Calu3 (cell line): ENCODE measurements around the gene PGC. TPM values are rescaled to one million over a fixed set of nuclear protein-coding genes. Genes with fewer than 3 reads are reported as not detected.
A peak's percentile ranks its signal among the peaks of the same experiment; 100 is the strongest.

Source experiments
- BruUV-seq: library from RNA; stranded (reverse); fragments of 400-500 nt; replicated peaks from 2 replicates; lab custom pipeline; 2021; lab: Mats Ljungman, UMichigan
- CTCF ChIA-PET: fragments of 300-600 bp; sonication (Branson Sonifier 250); formaldehyde crosslinking; loops from one replicate; lab custom pipeline; 2022; ENCODE audit warnings: antibody characterized with exemption; lab: Charles Lee
- DNase-seq: peaks from one replicate; pipeline ENCODE4 v3.0.0; 2022
- H3K27ac Mint-ChIP-seq: one replicate; pipeline ENCODE4 v1.8.0; 2022; ENCODE audit warnings: mixed read lengths; ENCODE audit not compliant: unreplicated experiment
- H3K27me3 Mint-ChIP-seq: one replicate; pipeline ENCODE4 v1.8.0; 2022; ENCODE audit warnings: mixed read lengths; ENCODE audit not compliant: unreplicated experiment
- H3K36me3 Mint-ChIP-seq: one replicate; pipeline ENCODE4 v1.8.0; 2022; ENCODE audit warnings: mild to moderate bottlenecking, moderate library complexity, mixed read lengths; ENCODE audit not compliant: insufficient read depth, unreplicated experiment
- H3K4me1 Mint-ChIP-seq: one replicate; pipeline ENCODE4 v1.8.0; 2022; ENCODE audit warnings: mild to moderate bottlenecking, low read depth, mixed read lengths; ENCODE audit not compliant: unreplicated experiment
- H3K4me3 Mint-ChIP-seq: one replicate; pipeline ENCODE4 v1.8.0; 2022; ENCODE audit warnings: mild to moderate bottlenecking, low read depth, moderate library complexity, mixed read lengths; ENCODE audit not compliant: unreplicated experiment
- H3K9me3 Mint-ChIP-seq: one replicate; pipeline ENCODE4 v1.8.0; 2022; ENCODE audit warnings: low read depth, mixed read lengths; ENCODE audit not compliant: unreplicated experiment
- intact Hi-C: fragments of 100-400 bp; cut with micrococcal nuclease; formaldehyde crosslinking; loops from one replicate; pipeline ENCODE4 v1.10.0; 2022; ENCODE audit not compliant: unreplicated experiment
- total RNA-seq: library from RNA; stranded (reverse); gene quantifications from 2 replicates; pipeline ENCODE4 v1.2.3, GENCODE V29; 2022
- TF ChIP-seq, protein P1 (sequence below): fragments of 200-600 bp; IDR thresholded peaks from one replicate; pipeline ENCODE4 v1.8.0; 2022; ENCODE audit warnings: antibody characterized with exemption; ENCODE audit not compliant: unreplicated experiment

PGC gene
- total RNA-seq, 1 experiment from 2014 or later, result not detected

DNA sequence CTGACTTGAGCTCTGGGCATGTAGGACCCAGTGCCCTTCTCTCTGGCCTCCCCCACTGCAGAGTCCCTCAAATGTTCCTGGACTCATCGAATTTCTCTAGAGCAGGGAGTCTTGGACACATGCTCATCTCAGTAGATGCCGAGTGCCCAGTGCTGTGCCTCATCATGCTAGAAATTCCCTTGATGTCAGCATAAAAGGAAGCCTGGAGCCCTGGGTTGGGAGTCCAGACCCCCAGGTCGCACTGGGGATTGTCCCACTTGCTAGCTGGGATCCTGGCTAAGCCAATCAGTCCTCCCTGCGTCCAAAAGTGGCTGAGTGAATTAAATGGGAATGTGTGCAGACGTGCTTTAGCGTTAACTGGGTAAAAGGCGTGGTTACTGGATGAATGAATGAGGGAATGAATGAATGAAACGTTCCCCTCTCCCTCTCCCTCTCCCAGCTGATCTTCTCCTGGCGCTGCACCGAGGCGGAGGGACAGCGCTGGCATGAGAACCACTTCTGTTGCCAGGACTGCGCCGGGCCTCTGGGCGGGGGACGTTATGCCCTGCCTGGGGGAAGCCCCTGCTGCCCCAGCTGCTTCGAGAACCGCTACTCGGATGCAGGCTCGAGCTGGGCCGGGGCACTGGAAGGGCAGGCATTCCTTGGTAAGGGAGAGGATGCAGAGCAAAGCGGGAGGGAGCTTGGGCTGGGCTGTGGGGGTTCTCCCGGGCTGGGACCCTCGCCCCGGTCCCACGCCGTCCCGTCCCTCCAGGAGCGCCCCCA, 38.7 kb upstream of the PGC start:
- Mint-ChIP-seq H3K36me3 (peaks cover 57% of the 10 kb centered on the region), H3K4me1 (peaks cover 51% of the 10 kb centered on the region), H3K27me3 (no peaks in the 10 kb centered on the region), H3K9me3 (no peaks in the 10 kb centered on the region), H3K27ac (peak overlapping the region; percentile 46), H3K4me3 (peak overlapping the region; percentile 95)
- CTCF ChIA-PET, result interaction anchor here (0.6 to 3.2 kb wide), 10 partner anchors 8 to 418 kb away, joined by 3 to 29 read pairs (median 4); partner anchors contain the start of genes BYSL, MED20 and TAF8
- intact Hi-C loops, result loop anchor here (10.0 kb wide), 1 partner anchor 429 kb away; the partner anchor contains the start of gene MRPS10
- no peak for DNase-seq
- TF ChIP-seq, protein P1, sequence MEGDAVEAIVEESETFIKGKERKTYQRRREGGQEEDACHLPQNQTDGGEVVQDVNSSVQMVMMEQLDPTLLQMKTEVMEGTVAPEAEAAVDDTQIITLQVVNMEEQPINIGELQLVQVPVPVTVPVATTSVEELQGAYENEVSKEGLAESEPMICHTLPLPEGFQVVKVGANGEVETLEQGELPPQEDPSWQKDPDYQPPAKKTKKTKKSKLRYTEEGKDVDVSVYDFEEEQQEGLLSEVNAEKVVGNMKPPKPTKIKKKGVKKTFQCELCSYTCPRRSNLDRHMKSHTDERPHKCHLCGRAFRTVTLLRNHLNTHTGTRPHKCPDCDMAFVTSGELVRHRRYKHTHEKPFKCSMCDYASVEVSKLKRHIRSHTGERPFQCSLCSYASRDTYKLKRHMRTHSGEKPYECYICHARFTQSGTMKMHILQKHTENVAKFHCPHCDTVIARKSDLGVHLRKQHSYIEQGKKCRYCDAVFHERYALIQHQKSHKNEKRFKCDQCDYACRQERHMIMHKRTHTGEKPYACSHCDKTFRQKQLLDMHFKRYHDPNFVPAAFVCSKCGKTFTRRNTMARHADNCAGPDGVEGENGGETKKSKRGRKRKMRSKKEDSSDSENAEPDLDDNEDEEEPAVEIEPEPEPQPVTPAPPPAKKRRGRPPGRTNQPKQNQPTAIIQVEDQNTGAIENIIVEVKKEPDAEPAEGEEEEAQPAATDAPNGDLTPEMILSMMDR, result no peak
- no TSS peak for BruUV-seq

DNA sequence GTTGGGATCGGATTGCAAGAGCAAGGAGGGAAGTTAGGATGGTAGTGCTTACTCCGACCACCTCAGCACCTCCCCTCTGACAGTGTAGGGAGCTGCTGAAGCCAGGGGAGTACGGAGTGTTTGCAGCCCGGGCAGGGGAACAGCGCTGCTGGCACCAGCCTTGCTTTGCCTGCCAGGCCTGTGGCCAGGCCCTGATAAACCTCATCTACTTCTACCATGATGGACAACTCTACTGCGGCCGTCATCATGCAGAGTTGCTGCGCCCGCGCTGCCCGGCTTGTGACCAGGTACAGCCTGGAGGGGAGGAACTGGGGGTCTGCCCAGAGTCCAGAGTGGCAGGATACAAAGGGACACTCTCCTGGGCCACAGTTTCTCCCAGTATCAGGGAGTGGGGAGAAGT, 38.1 kb upstream of the PGC start:
- no peaks in the 10 kb centered on the region for H3K9me3 Mint-ChIP-seq
- H3K4me3 Mint-ChIP-seq, result peak overlapping the region; percentile 10
- CTCF ChIA-PET, result interaction anchor here (0.6 to 3.2 kb wide), 7 partner anchors 40 to 260 kb away, joined by 3 to 29 read pairs (median 4); partner anchors contain the start of genes BYSL and MED20
- DNase-seq, result no peak
- intact Hi-C loops, result loop anchor here (10.0 kb wide), 1 partner anchor 430 kb away; the partner anchor contains the start of gene MRPS10
- H3K27me3 Mint-ChIP-seq, result no peaks in the 10 kb centered on the region
- no peak overlapping the region for H3K27ac Mint-ChIP-seq
- no TSS peak for BruUV-seq
- H3K36me3 Mint-ChIP-seq, result peaks cover 60% of the 10 kb centered on the region
- H3K4me1 Mint-ChIP-seq, result peaks cover 53% of the 10 kb centered on the region
- TF ChIP-seq, protein P1, result no peak

DNA sequence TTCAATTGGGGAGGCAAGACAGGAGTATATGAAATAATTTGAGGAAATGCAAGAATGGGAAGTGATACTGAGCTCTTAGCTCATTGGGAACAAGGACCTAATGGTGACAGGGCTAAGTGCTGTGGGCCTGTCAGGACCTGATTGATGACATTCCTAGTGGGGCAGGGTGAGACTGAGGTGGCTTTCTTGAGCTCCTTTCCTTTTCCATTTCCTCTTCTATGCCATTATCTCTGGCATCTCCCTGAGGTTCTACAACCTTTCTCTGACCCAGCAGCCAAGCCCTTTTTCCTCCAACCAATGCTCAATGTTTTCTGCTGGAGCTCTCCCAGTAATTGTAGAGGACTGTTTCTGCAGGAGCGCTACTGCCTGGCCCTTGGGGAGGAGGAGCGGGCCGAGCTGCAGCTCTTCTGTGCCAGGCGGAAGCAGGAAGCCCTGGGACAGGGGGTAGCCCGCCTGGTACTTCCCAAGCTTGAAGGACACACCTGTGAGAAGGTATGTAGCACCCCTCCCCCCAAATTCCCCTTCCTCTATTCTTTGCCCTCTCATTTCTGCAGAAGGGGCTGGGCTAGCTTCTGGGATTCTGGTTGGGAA, 37.5 kb upstream of the PGC start:
- intact Hi-C loops, result loop anchor here (10.0 kb wide), 1 partner anchor 430 kb away; the partner anchor contains the start of gene MRPS10
- Mint-ChIP-seq H3K27ac (no peak overlapping the region), H3K36me3 (peaks cover 60% of the 10 kb centered on the region), H3K4me1 (peaks cover 49% of the 10 kb centered on the region), H3K9me3 (no peaks in the 10 kb centered on the region), H3K27me3 (no peaks in the 10 kb centered on the region), H3K4me3 (peak overlapping the region; percentile 12)
- CTCF ChIA-PET, result interaction anchor here (0.5 to 1.8 kb wide), 10 partner anchors 40 to 427 kb away, joined by 3 to 5 read pairs (median 4); partner anchors contain the start of genes BYSL and MED20
- TF ChIP-seq, protein P1, result no peak
- DNase-seq, result peak; percentile 33
- BruUV-seq, result no TSS peak

DNA sequence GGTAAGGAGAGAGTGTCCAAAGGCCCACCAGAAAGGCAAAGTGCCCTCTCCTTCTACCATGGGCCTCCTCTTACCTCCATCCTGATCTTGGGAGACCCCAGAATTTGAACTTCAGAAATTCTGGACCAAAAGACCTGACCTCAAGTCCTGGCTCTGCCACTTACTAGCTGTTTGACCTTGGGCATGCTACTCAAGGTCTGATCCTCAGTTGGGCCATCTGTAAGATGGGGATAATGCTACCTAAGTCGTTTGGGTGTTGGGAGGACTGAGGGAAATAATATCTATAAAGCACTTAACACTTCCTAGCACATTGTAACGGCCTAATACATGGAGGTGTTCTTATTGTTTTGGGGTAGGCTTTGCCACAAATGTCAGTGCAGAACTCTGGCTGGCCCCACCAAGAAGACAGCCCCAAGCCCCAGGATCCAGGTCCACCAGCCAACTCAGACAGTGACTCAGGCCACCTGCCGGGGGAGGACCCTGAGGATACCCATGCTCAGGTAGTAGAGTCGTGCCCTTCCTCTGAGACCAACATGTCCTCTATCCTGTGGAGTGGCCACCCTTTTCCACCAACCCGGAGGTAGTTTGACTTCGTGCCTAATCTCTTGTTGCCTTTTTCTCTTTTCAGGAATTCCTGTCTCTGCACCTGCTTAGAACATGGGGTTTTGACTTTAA, 36.0 kb upstream of the PGC start:
- no peak overlapping the region for H3K4me3 Mint-ChIP-seq
- CTCF ChIA-PET, result interaction anchor here (1.8 kb wide), 1 partner anchor 49 kb away, joined by 5 read pairs; no protein-coding TSS in a partner anchor
- no TSS peak for BruUV-seq
- peaks cover 41% of the 10 kb centered on the region for H3K4me1 Mint-ChIP-seq
- TF ChIP-seq, protein P1, result no peak
- no peak overlapping the region for H3K27ac Mint-ChIP-seq
- DNase-seq, result no peak
- H3K36me3 Mint-ChIP-seq, result peaks cover 56% of the 10 kb centered on the region
- H3K27me3 Mint-ChIP-seq, result no peaks in the 10 kb centered on the region
- intact Hi-C loops, result loop anchor here (10.0 kb wide), 1 partner anchor 432 kb away; the partner anchor contains the start of gene MRPS10
- H3K9me3 Mint-ChIP-seq, result no peaks in the 10 kb centered on the region
